Activated T-cell treated with anti-CD3 and anti-CD28 coated beads, Interleukin-2, amount 50 U/mL, for 24 hours (primary cell): ENCODE results near the gene NPIPA1.
A peak's percentile ranks its signal among the peaks of the same experiment; 100 is the strongest.
"Not testable (repeated sequence)": the region's sequence is repeated elsewhere in the genome, so short reads cannot be mapped to it uniquely, and the experiment has no call there.

ENCODE experiments used
- DNase-seq: peaks from one replicate; pipeline ENCODE4 v3.0.0-alpha.2; 2020
- H3K27ac Mint-ChIP-seq: 2 replicates; pipeline ENCODE4 v1.8.0; 2020; ENCODE audit warnings: mild to moderate bottlenecking, mixed read lengths
- H3K27me3 Mint-ChIP-seq: 2 replicates; pipeline ENCODE4 v1.8.0; 2020; ENCODE audit warnings: mixed read lengths
- H3K36me3 Mint-ChIP-seq: 2 replicates; pipeline ENCODE4 v1.8.0; 2020; ENCODE audit warnings: low read depth, mixed read lengths
- H3K4me1 Mint-ChIP-seq: 2 replicates; pipeline ENCODE4 v1.8.0; 2020; ENCODE audit warnings: low read depth, mixed read lengths
- H3K4me3 Mint-ChIP-seq: 2 replicates; pipeline ENCODE4 v1.8.0; 2020; ENCODE audit warnings: mild to moderate bottlenecking, moderate library complexity, mixed read lengths
- H3K9me3 Mint-ChIP-seq: 2 replicates; pipeline ENCODE4 v1.8.0; 2020; ENCODE audit warnings: mixed read lengths

NPIPA1 gene

DNA sequence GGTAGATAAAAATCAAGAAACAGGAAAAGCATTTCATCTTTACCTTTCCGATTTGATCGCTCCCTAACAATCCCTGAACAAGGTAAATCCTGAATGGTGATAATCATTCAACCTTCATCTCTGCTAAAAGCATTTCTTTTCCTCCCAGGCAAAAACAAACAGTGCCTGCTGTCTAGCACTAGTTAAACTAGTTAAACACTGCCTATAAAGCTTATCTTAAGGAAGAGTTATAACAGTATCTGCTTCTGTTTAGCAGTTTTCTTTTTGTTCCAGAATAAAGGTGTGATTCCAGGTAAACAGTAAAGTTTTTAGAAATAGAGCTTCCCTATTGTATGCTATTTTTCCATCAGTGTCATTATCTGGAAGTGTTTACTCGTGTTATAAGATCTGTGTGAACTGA lies 44.0 kb downstream of the NPIPA1 start:
- not testable (repeated sequence) for DNase-seq, H3K27me3 Mint-ChIP-seq, H3K4me3 Mint-ChIP-seq, H3K9me3 Mint-ChIP-seq
- peaks cover 45% of the 10 kb centered on the region for H3K36me3 Mint-ChIP-seq
- peaks cover 39% of the 10 kb centered on the region for H3K4me1 Mint-ChIP-seq
- H3K27ac Mint-ChIP-seq = peak overlapping the region; percentile 28

DNA sequence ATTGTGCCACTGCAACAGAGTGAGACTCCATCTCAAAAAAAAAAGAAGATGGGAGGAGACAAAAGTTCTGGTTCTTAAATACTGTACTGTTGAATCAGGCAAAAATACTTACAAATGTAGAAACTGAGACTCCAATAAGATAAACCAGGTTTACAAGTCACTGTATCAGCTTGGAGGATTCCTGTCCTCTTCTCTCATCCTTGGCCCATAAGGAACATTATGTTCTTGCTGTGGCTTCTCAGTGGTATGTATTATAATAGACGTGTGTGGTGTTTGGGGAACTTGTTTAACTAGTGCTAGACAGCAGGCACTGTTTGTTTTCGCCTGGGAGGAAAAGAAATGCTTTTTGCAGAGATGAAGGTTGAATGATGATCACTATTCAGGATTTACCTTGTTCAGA lies 45.3 kb downstream of the NPIPA1 start:
- peak overlapping the region; percentile 11 for H3K27ac Mint-ChIP-seq
- peaks cover 54% of the 10 kb centered on the region for H3K36me3 Mint-ChIP-seq
- not testable (repeated sequence) for H3K27me3 Mint-ChIP-seq, H3K4me3 Mint-ChIP-seq, DNase-seq, H3K9me3 Mint-ChIP-seq
- H3K4me1 Mint-ChIP-seq = peaks cover 33% of the 10 kb centered on the region

DNA sequence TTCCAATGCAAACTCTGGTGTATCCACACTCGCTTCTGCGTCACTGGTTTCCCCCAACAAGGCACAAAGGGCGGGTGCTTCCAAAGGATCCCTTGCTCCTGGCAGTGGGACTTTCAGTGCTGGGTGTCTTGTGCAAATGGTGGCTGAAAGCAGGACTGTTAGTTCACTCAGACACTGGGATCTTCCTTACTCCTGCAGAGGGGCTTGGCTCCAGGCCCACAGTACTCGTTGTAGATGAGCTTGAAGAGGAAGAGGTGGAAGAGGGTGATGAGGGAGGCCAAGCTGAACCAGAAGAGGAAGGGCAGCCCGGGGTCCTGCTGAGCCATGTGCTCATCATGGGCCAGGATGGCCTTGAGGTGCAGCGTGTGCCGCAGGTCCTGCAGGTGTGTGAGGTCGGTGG lies 50.8 kb downstream of the NPIPA1 start:
- H3K36me3 Mint-ChIP-seq = peaks cover 70% of the 10 kb centered on the region

DNA sequence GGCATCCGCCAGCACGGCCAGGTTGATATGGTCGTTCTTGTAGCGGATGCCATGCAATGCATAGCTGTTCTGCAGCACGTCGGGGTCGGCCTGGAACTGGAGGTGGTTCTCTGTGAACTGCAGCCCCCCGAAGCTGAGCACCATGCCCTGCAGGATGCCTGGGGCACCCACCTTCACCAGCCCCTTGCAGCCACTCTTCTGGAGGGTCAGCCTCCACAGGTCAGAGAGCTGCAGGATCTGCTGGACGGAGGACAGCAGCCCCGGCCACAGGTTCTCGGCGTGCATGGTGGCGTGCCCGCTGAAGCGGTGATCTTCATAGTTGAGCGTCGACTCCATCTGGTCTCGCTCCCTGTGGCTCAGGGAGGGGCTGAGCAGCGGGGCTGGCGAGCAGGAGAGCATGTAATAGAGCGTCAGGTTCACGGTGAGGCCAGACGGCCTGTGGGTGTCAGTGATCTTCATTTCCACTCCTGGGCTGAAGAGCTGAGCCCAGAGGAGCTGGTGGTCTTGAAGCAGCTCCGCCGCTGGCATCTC lies 51.5 kb downstream of the NPIPA1 start:
- H3K9me3 Mint-ChIP-seq, H3K4me3 Mint-ChIP-seq, DNase-seq, H3K27ac Mint-ChIP-seq, H3K27me3 Mint-ChIP-seq: not testable (repeated sequence)
- peaks cover 73% of the 10 kb centered on the region for H3K36me3 Mint-ChIP-seq
- H3K4me1 Mint-ChIP-seq = peaks cover 19% of the 10 kb centered on the region

More for the DNA sequence above, 50.8 kb downstream of the NPIPA1 start:
- not testable (repeated sequence) for H3K9me3 Mint-ChIP-seq, DNase-seq, H3K4me3 Mint-ChIP-seq, H3K27me3 Mint-ChIP-seq, H3K27ac Mint-ChIP-seq
- H3K4me1 Mint-ChIP-seq = peaks cover 16% of the 10 kb centered on the region

DNA sequence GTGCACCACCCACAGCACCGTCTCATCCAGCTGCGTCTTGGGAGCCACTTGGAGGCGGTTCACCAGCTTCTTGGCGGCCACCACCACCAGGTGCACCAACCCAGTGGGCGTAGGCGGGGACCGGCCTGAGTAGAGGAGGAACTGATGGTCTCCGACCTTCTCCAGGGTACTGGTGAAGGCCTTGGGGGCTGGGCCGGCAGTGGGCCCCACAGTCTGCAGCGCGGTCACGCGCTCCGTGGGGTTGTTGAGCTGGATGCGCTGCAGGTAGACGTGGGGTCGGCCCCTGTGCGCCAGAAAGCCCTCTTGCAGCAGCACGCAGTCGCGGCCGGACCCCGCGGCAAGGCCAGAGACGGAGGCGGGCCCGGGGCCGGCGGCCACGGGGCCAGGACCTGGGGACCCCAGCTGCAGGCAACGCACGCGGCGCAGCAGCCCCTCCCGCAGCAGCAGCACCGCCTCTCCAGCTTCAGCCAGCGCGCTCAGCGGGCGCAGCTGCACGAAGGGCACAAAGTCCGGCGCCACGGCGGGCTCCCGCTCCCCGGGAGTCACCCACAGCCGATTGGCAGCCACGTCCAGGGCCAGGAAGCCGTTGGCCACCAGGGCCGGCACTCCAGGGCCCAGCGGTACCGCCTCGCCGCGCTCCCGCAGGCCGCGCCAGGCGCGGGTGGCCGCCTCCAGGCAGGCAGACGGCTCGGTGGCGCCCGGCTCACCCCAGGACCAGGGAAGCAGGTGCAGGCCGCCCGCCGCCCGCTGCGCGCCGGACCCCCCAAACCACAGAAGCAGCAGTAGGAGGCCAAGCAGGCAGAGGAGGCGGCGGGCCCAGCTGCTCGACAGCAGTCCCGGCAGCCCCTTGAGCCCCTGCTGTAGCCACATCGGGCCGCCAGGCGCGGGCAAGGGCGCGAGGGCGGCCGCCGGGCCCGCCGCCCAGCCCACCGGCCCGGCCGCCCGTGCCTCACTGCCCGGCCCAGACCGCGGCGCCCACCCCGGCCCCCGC lies 52.3 kb downstream of the NPIPA1 start:
- DNase-seq = not testable (repeated sequence)

DNA sequence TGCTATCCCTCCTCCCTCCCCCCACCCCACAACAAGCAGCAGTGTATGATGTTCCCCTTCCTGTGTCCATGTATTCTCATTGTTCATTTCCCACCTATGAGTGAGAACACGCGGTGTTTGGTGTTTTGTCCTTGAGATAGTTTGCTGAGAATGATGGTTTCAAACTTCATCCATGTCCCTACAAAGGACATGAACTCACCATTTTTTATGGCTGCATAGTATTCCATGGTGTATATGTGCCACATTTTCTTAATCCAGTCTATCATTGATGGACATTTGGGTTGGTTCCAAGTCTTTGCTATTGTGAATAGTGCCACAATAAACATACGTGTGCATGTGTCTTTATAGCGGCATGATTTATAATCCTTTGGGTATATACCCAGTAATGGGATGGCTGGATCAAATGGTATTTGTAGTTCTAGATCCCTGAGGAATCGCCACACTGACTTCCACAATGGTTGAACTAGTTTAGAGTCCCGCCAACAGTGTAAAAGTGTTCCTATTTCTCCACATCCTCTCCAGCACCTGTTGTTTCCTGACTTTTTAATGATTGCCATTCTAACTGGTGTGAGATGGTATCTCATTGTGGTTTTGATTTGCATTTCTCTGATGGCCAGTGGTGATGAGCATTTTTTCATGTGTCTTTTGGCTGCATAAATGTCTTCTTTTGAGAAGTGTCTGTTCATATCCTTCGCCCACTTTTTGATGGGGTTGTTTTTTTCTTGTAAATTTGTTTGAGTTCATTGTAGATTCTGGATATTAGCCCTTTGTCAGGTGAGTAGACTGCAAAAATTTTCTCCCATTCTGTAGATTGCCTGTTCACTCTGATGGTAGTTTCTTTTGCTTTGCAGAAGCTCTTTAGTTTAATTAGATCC lies 56.3 kb downstream of the NPIPA1 start:
- not testable (repeated sequence) for DNase-seq, H3K27ac Mint-ChIP-seq, H3K9me3 Mint-ChIP-seq, H3K4me3 Mint-ChIP-seq, H3K27me3 Mint-ChIP-seq
- peaks cover 21% of the 10 kb centered on the region for H3K4me1 Mint-ChIP-seq
- peaks cover 47% of the 10 kb centered on the region for H3K36me3 Mint-ChIP-seq

More for the DNA sequence above, 52.3 kb downstream of the NPIPA1 start:
- Mint-ChIP-seq H3K36me3 (peaks cover 71% of the 10 kb centered on the region), H3K4me1 (peaks cover 23% of the 10 kb centered on the region)
- H3K27me3 Mint-ChIP-seq, H3K4me3 Mint-ChIP-seq, H3K27ac Mint-ChIP-seq, H3K9me3 Mint-ChIP-seq: not testable (repeated sequence)

DNA sequence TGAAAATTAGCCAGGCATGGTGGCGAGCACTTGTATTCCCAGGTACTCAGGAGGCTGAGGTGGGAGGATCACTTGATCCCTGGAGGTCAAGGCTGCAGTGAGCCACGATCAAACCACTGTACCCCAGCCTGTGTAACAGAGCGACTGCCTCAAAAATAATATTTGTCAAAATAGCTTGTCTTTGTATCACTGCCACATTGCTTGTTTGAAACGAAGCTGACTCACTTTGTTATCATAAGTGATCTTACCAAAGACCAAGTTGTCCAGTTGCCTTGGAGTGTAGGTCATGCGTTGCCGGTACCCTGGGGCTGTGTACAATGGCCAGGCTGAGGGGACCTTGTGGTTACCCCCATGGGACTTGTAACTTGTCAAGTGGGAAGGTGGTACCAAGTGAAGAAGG lies 59.5 kb downstream of the NPIPA1 start:
- Mint-ChIP-seq H3K4me1 (peaks cover 15% of the 10 kb centered on the region), H3K36me3 (peaks cover 52% of the 10 kb centered on the region)
- not testable (repeated sequence) for H3K27me3 Mint-ChIP-seq, H3K27ac Mint-ChIP-seq, H3K4me3 Mint-ChIP-seq, H3K9me3 Mint-ChIP-seq, DNase-seq

DNA sequence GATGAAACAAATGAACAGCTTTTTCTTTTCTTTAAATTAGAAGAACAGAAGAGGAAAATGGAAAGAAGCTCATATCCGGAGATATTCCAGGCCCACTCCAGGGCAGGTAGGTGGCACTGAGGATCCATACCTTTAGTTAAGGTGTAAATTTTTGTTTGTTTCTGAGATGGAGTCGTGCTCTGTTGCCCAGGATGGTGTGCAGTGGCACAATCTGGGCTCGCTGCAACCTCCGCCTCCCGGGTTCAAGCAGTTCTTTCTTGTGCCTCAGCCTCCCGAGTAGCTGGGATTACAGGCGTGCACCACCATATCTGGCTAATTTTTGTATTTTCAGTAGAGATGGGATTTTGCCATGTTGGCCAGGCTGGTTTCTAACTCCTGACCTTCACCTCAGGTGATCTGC lies 61.1 kb downstream of the NPIPA1 start:
- H3K36me3 Mint-ChIP-seq = peaks cover 39% of the 10 kb centered on the region

DNA sequence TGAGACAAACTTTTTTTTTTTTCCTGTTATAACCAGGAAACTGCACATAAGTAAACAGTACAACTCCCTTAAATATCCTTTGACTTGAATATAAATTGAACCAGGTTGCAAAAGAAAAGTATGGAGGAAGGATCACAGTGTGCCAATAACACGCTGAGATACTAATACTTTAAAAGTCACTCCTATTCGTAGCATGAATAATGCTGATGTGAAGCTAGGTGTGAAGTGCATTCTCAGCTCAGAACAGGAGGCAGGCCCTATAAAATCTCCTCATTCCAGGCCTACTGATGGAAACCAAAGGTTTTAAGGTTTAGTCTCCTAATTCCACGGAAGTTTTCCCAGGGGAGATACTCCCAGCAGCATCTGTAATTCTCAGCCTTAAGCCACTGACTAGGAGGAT lies 62.6 kb downstream of the NPIPA1 start:
- H3K4me1 Mint-ChIP-seq, H3K27ac Mint-ChIP-seq, H3K4me3 Mint-ChIP-seq, H3K27me3 Mint-ChIP-seq, H3K9me3 Mint-ChIP-seq, DNase-seq: not testable (repeated sequence)
- H3K36me3 Mint-ChIP-seq = peaks cover 47% of the 10 kb centered on the region

More for the DNA sequence above, 61.1 kb downstream of the NPIPA1 start:
- H3K27ac Mint-ChIP-seq, DNase-seq, H3K4me3 Mint-ChIP-seq, H3K9me3 Mint-ChIP-seq, H3K27me3 Mint-ChIP-seq: not testable (repeated sequence)
- peaks cover 12% of the 10 kb centered on the region for H3K4me1 Mint-ChIP-seq
